Measurements from ENCODE around the gene KCTD16.

KCTD16 gene

GRCh38 chr5:144297081-144297480 lies 126.4 kb downstream of the KCTD16 start:
- DNase-seq = no peak

- no peak for DNase-seq
Measured at GRCh38 chr5:144298658-144299057, 128.0 kb downstream of the KCTD16 start.

GRCh38 chr5:144304688-144305087 lies 134.0 kb downstream of the KCTD16 start:
- DNase-seq = no peak

GRCh38 chr5:144307736-144308135 lies 137.1 kb downstream of the KCTD16 start:
- DNase-seq = peak; percentile 10

- no peak for DNase-seq
Measured at GRCh38 chr5:144308174-144308573, 137.5 kb downstream of the KCTD16 start.

- peak; percentile 83 for DNase-seq
Measured at GRCh38 chr5:144308906-144309670, 138.4 kb downstream of the KCTD16 start.

- DNase-seq = no peak
Measured at GRCh38 chr5:144310621-144311020, 139.9 kb downstream of the KCTD16 start.

- no peak for DNase-seq
Measured at GRCh38 chr5:144313147-144313726, 142.6 kb downstream of the KCTD16 start.

GRCh38 chr5:144315026-144315425 lies 144.4 kb downstream of the KCTD16 start:
- DNase-seq = no peak

- no peak for DNase-seq
Measured at GRCh38 chr5:144315994-144316634, 145.4 kb downstream of the KCTD16 start.

GRCh38 chr5:144318011-144318410 lies 147.3 kb downstream of the KCTD16 start:
- DNase-seq = no peak

- DNase-seq = no peak
Measured at GRCh38 chr5:144318460-144318859, 147.8 kb downstream of the KCTD16 start.

- no peak for DNase-seq
Measured at GRCh38 chr5:144323181-144323580, 152.5 kb downstream of the KCTD16 start.

- DNase-seq = no peak
Measured at GRCh38 chr5:144325532-144325931, 154.9 kb downstream of the KCTD16 start.

GRCh38 chr5:144328494-144328893 lies 157.8 kb downstream of the KCTD16 start:
- no peak for DNase-seq

- DNase-seq = no peak
Measured at GRCh38 chr5:144328980-144329379, 158.3 kb downstream of the KCTD16 start.

GRCh38 chr5:144329681-144330080 lies 159.0 kb downstream of the KCTD16 start:
- no peak for DNase-seq

GRCh38 chr5:144331361-144331760 lies 160.7 kb downstream of the KCTD16 start:
- no peak for DNase-seq

- no peak for DNase-seq
Measured at GRCh38 chr5:144332265-144332664, 161.6 kb downstream of the KCTD16 start.

GRCh38 chr5:144333336-144333920 lies 162.8 kb downstream of the KCTD16 start:
- no peak for DNase-seq

- no peak for DNase-seq
Measured at GRCh38 chr5:144335561-144335960, 164.9 kb downstream of the KCTD16 start.

GRCh38 chr5:144336191-144336961 lies 165.7 kb downstream of the KCTD16 start:
- DNase-seq = no peak

GRCh38 chr5:144352330-144352729 lies 181.7 kb downstream of the KCTD16 start:
- DNase-seq = no peak

All from NCI-H1694 (cell line).